ENCODE results near the gene ABHD17C.

The ABHD17C gene

GRCh38 chr15:80791004-80791403 is 95.9 kb downstream of the ABHD17C start:
- Histone ChIP-seq H3K27me3 (ENCODE audit: control insufficient read depth in 1 of 2, insufficient read depth in 2 of 2, low read length in 2 of 2) (no peaks in the 10 kb centered on the region), H3K36me3 (ENCODE audit: control insufficient read depth in 1 of 2, insufficient read depth in 2 of 2, low read length in 2 of 2) (no peaks in the 10 kb centered on the region), H3K4me3 (ENCODE audit: low read depth in 1 of 2, low read length in 2 of 2) (no peak overlapping the region), H3K9me3 (ENCODE audit: control insufficient read depth in 1 of 2, low read length in 2 of 2) (no peaks in the 10 kb centered on the region), H3K4me1 (ENCODE audit: control insufficient read depth in 1 of 2, insufficient read depth in 2 of 2, low read length in 2 of 2) (peaks cover 0 to under 1% of the 10 kb centered on the region in 2 donors), H3K9ac (ENCODE audit: low read depth in 1 of 2, low read length in 2 of 2) (no peak overlapping the region), H3K27ac (ENCODE audit: low read depth, low read length) (no peak overlapping the region)

- H3K4me3 ChIP-seq (ENCODE audit: low read depth in 1 of 2, low read length in 2 of 2), result no peak overlapping the region
- no peak overlapping the region for H3K9ac ChIP-seq (ENCODE audit: low read depth in 1 of 2, low read length in 2 of 2)
- no peaks in the 10 kb centered on the region for H3K9me3 ChIP-seq (ENCODE audit: control insufficient read depth in 1 of 2, low read length in 2 of 2)
- H3K4me1 ChIP-seq (ENCODE audit: control insufficient read depth in 1 of 2, insufficient read depth in 2 of 2, low read length in 2 of 2), result peaks cover 8 to 14% of the 10 kb centered on the region in 2 donors
- no peaks in the 10 kb centered on the region for H3K27me3 ChIP-seq (ENCODE audit: control insufficient read depth in 1 of 2, insufficient read depth in 2 of 2, low read length in 2 of 2)
- no peaks in the 10 kb centered on the region for H3K36me3 ChIP-seq (ENCODE audit: control insufficient read depth in 1 of 2, insufficient read depth in 2 of 2, low read length in 2 of 2)
- H3K27ac ChIP-seq (ENCODE audit: low read depth, low read length), result no peak overlapping the region
These were observed 101.3 kb downstream of the ABHD17C start for GRCh38 chr15:80796407-80796806.

GRCh38 chr15:80798911-80799310 is 103.8 kb downstream of the ABHD17C start:
- no peaks in the 10 kb centered on the region for H3K27me3 ChIP-seq (ENCODE audit: control insufficient read depth in 1 of 2, insufficient read depth in 2 of 2, low read length in 2 of 2)
- no peaks in the 10 kb centered on the region for H3K9me3 ChIP-seq (ENCODE audit: control insufficient read depth in 1 of 2, low read length in 2 of 2)
- peaks cover 8 to 14% of the 10 kb centered on the region in 2 donors for H3K4me1 ChIP-seq (ENCODE audit: control insufficient read depth in 1 of 2, insufficient read depth in 2 of 2, low read length in 2 of 2)
- no peak overlapping the region for H3K9ac ChIP-seq (ENCODE audit: low read depth in 1 of 2, low read length in 2 of 2)
- H3K4me3 ChIP-seq (ENCODE audit: low read depth in 1 of 2, low read length in 2 of 2), result no peak overlapping the region
- H3K27ac ChIP-seq (ENCODE audit: low read depth, low read length), result no peak overlapping the region
- H3K36me3 ChIP-seq (ENCODE audit: control insufficient read depth in 1 of 2, insufficient read depth in 2 of 2, low read length in 2 of 2), result no peaks in the 10 kb centered on the region

GRCh38 chr15:80800067-80800466 is 105.0 kb downstream of the ABHD17C start:
- no peaks in the 10 kb centered on the region for H3K9me3 ChIP-seq (ENCODE audit: control insufficient read depth in 1 of 2, low read length in 2 of 2)
- no peak overlapping the region for H3K9ac ChIP-seq (ENCODE audit: low read depth in 1 of 2, low read length in 2 of 2)
- H3K4me1 ChIP-seq (ENCODE audit: control insufficient read depth in 1 of 2, insufficient read depth in 2 of 2, low read length in 2 of 2), result peaks cover 8 to 14% of the 10 kb centered on the region in 2 donors
- no peak overlapping the region for H3K27ac ChIP-seq (ENCODE audit: low read depth, low read length)
- no peaks in the 10 kb centered on the region for H3K36me3 ChIP-seq (ENCODE audit: control insufficient read depth in 1 of 2, insufficient read depth in 2 of 2, low read length in 2 of 2)
- no peaks in the 10 kb centered on the region for H3K27me3 ChIP-seq (ENCODE audit: control insufficient read depth in 1 of 2, insufficient read depth in 2 of 2, low read length in 2 of 2)
- H3K4me3 ChIP-seq (ENCODE audit: low read depth in 1 of 2, low read length in 2 of 2), result no peak overlapping the region

GRCh38 chr15:80801891-80802680 is 107.0 kb downstream of the ABHD17C start:
- Histone ChIP-seq H3K9me3 (ENCODE audit: control insufficient read depth in 1 of 2, low read length in 2 of 2) (no peaks in the 10 kb centered on the region), H3K4me1 (ENCODE audit: control insufficient read depth in 1 of 2, insufficient read depth in 2 of 2, low read length in 2 of 2) (peaks cover 2 to 3% of the 10 kb centered on the region in 2 donors), H3K27ac (ENCODE audit: low read depth, low read length) (no peak overlapping the region), H3K9ac (ENCODE audit: low read depth in 1 of 2, low read length in 2 of 2) (no peak overlapping the region), H3K27me3 (ENCODE audit: control insufficient read depth in 1 of 2, insufficient read depth in 2 of 2, low read length in 2 of 2) (no peaks in the 10 kb centered on the region), H3K4me3 (ENCODE audit: low read depth in 1 of 2, low read length in 2 of 2) (no peak overlapping the region), H3K36me3 (ENCODE audit: control insufficient read depth in 1 of 2, insufficient read depth in 2 of 2, low read length in 2 of 2) (no peaks in the 10 kb centered on the region)

GRCh38 chr15:80803580-80804525 is 108.7 kb downstream of the ABHD17C start:
- Histone ChIP-seq H3K9ac (ENCODE audit: low read depth in 1 of 2, low read length in 2 of 2) (no peak overlapping the region), H3K27ac (ENCODE audit: low read depth, low read length) (no peak overlapping the region), H3K4me1 (ENCODE audit: control insufficient read depth in 1 of 2, insufficient read depth in 2 of 2, low read length in 2 of 2) (no peaks in the 10 kb centered on the region), H3K9me3 (ENCODE audit: control insufficient read depth in 1 of 2, low read length in 2 of 2) (no peaks in the 10 kb centered on the region), H3K36me3 (ENCODE audit: control insufficient read depth in 1 of 2, insufficient read depth in 2 of 2, low read length in 2 of 2) (no peaks in the 10 kb centered on the region), H3K4me3 (ENCODE audit: low read depth in 1 of 2, low read length in 2 of 2) (no peak overlapping the region), H3K27me3 (ENCODE audit: control insufficient read depth in 1 of 2, insufficient read depth in 2 of 2, low read length in 2 of 2) (no peaks in the 10 kb centered on the region)

- no peaks in the 10 kb centered on the region for H3K9me3 ChIP-seq (ENCODE audit: control insufficient read depth in 1 of 2, low read length in 2 of 2)
- no peaks in the 10 kb centered on the region for H3K27me3 ChIP-seq (ENCODE audit: control insufficient read depth in 1 of 2, insufficient read depth in 2 of 2, low read length in 2 of 2)
- no peaks in the 10 kb centered on the region for H3K4me1 ChIP-seq (ENCODE audit: control insufficient read depth in 1 of 2, insufficient read depth in 2 of 2, low read length in 2 of 2)
- H3K9ac ChIP-seq (ENCODE audit: low read depth in 1 of 2, low read length in 2 of 2), result no peak overlapping the region
- H3K27ac ChIP-seq (ENCODE audit: low read depth, low read length), result no peak overlapping the region
- no peak overlapping the region for H3K4me3 ChIP-seq (ENCODE audit: low read depth in 1 of 2, low read length in 2 of 2)
- no peaks in the 10 kb centered on the region for H3K36me3 ChIP-seq (ENCODE audit: control insufficient read depth in 1 of 2, insufficient read depth in 2 of 2, low read length in 2 of 2)
These were observed 109.9 kb downstream of the ABHD17C start for GRCh38 chr15:80804970-80805495.
